Measurements from ENCODE around the gene DOCK4.

The DOCK4 gene

DNA sequence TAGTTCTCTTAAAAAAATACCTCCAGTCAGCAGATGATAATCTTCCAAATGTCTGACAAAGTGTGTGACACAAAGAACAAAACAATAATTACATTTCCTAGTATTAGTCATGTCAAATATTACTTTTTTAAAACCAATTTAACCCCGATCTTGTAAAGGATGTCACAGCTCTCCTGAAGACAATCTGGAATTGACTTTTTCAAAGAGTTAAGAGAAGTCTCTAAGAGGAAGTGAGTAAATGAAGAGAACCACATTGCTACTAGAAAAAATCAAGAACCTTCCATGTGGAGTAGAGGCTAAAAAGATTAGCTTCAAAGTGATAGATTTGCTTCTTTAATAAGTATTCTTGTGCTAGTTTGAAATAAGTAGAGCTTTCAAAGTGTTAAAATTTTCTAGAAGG is 425.7 kb downstream of the DOCK4 start:
- H3K9me3 ChIP-seq (ENCODE audit: control insufficient read depth in 5 of 5, low read length in 5 of 5) = peaks cover 0 to 13% (median 6%) of the 10 kb centered on the region in 5 donors
- no peaks in the 10 kb centered on the region for H3K4me1 ChIP-seq (ENCODE audit: control insufficient read depth in 5 of 5, insufficient read depth in 5 of 5, low read length in 5 of 5)
- H3K27me3 ChIP-seq (ENCODE audit: control insufficient read depth in 5 of 5, insufficient read depth in 4 of 5, low read length in 5 of 5) = no peaks in the 10 kb centered on the region
- H3K36me3 ChIP-seq (ENCODE audit: control insufficient read depth in 5 of 5, insufficient read depth in 5 of 5, low read length in 5 of 5) = peaks cover 13 to 30% (median 15%) of the 10 kb centered on the region in 5 donors
- H3K9ac ChIP-seq (ENCODE audit: low read length in 5 of 5) = no peak overlapping the region
- H3K27ac ChIP-seq (ENCODE audit: low read depth, low read length) = no peak overlapping the region
- H3K4me3 ChIP-seq (ENCODE audit: low read depth in 1 of 5, low read length in 5 of 5) = no peak overlapping the region

- Histone ChIP-seq H3K27ac (ENCODE audit: low read depth, low read length) (no peak overlapping the region), H3K9ac (ENCODE audit: low read length in 5 of 5) (no peak overlapping the region), H3K4me3 (ENCODE audit: low read depth in 1 of 5, low read length in 5 of 5) (no peak overlapping the region), H3K9me3 (ENCODE audit: control insufficient read depth in 5 of 5, low read length in 5 of 5) (peaks cover 0 to 13% (median 6%) of the 10 kb centered on the region in 5 donors), H3K4me1 (ENCODE audit: control insufficient read depth in 5 of 5, insufficient read depth in 5 of 5, low read length in 5 of 5) (no peaks in the 10 kb centered on the region), H3K36me3 (ENCODE audit: control insufficient read depth in 5 of 5, insufficient read depth in 5 of 5, low read length in 5 of 5) (peaks cover 11 to 41% (median 24%) of the 10 kb centered on the region in 5 donors), H3K27me3 (ENCODE audit: control insufficient read depth in 5 of 5, insufficient read depth in 4 of 5, low read length in 5 of 5) (no peaks in the 10 kb centered on the region)
These were observed 431.0 kb downstream of the DOCK4 start for GRCh38 chr7:111775206-111775605.

DNA sequence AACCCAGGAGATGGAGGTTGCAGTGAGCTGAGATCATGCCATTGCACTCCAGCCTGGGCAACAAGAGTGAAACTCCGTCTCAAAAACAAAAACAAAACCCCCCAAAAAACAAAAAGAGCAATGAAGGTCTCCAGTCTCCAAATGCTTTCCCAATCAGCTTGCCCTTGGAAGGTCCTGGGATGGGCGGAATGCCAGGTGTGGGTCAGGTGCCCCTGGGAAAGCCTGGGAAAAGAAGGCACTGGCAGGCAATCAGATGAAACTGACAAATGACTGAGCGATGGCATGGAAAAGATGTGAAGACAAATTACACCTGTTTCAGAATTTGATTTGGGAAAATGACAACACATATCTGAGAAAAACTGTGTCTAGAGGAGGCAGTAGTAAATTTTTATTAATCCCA is 433.5 kb downstream of the DOCK4 start:
- Histone ChIP-seq H3K27me3 (ENCODE audit: control insufficient read depth in 5 of 5, insufficient read depth in 4 of 5, low read length in 5 of 5) (no peaks in the 10 kb centered on the region), H3K4me3 (ENCODE audit: low read depth in 1 of 5, low read length in 5 of 5) (no peak overlapping the region), H3K36me3 (ENCODE audit: control insufficient read depth in 5 of 5, insufficient read depth in 5 of 5, low read length in 5 of 5) (peaks cover 4 to 54% (median 32%) of the 10 kb centered on the region in 5 donors), H3K9ac (ENCODE audit: low read length in 5 of 5) (no peak overlapping the region), H3K27ac (ENCODE audit: low read depth, low read length) (no peak overlapping the region), H3K9me3 (ENCODE audit: control insufficient read depth in 5 of 5, low read length in 5 of 5) (peaks cover 0 to 11% (median 6%) of the 10 kb centered on the region in 5 donors), H3K4me1 (ENCODE audit: control insufficient read depth in 5 of 5, insufficient read depth in 5 of 5, low read length in 5 of 5) (no peaks in the 10 kb centered on the region)

DNA sequence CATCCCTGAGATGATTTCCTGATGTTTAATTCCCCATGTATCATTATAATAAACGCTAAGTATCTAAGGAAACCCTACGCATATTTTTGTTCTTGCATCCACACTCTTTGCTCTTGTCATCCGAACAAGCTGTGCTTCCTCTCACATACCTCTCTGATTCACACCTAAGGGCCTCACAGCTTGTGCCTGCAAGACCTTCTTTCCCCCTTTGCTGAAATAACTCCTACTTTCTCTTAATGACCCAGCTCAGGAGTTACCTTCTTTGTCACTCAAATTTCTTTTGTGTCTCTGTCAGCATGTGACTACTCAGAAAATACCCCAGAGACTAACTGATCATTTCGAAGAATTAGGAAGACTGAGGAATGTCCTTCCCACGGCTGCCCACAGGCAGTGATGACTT is 434.6 kb downstream of the DOCK4 start:
- Histone ChIP-seq H3K9ac (ENCODE audit: low read length in 5 of 5) (no peak overlapping the region), H3K27ac (ENCODE audit: low read depth, low read length) (no peak overlapping the region), H3K27me3 (ENCODE audit: control insufficient read depth in 5 of 5, insufficient read depth in 4 of 5, low read length in 5 of 5) (no peaks in the 10 kb centered on the region), H3K4me3 (ENCODE audit: low read depth in 1 of 5, low read length in 5 of 5) (no peak overlapping the region), H3K9me3 (ENCODE audit: control insufficient read depth in 5 of 5, low read length in 5 of 5) (peaks cover 0 to 2% (median 1%) of the 10 kb centered on the region in 5 donors), H3K4me1 (ENCODE audit: control insufficient read depth in 5 of 5, insufficient read depth in 5 of 5, low read length in 5 of 5) (no peaks in the 10 kb centered on the region), H3K36me3 (ENCODE audit: control insufficient read depth in 5 of 5, insufficient read depth in 5 of 5, low read length in 5 of 5) (peaks cover 0 to 49% (median 30%) of the 10 kb centered on the region in 5 donors)

DNA sequence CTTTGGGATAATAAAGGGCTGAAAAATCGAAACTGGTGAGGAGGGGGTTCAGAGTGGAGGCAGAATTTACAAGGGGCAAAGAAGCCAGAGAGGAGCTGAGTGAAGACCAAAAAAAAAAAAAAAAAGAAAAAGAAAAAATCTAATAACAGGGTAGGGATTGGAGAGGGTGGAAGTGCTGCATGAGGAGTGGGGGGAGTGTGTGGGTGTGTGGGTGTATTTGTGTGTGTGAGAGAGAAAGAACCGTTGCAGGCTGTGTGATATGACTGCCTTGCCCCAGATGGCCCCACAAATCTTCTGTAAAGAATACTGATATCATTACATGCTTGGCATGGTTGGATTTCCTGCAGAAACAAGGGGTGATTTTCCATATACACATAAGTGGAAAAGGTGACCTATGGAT is 436.1 kb downstream of the DOCK4 start:
- Histone ChIP-seq H3K9ac (ENCODE audit: low read length in 5 of 5) (no peak overlapping the region), H3K4me1 (ENCODE audit: control insufficient read depth in 5 of 5, insufficient read depth in 5 of 5, low read length in 5 of 5) (peaks cover 0 to 6% (median 0%) of the 10 kb centered on the region in 5 donors), H3K27me3 (ENCODE audit: control insufficient read depth in 5 of 5, insufficient read depth in 4 of 5, low read length in 5 of 5) (no peaks in the 10 kb centered on the region), H3K36me3 (ENCODE audit: control insufficient read depth in 5 of 5, insufficient read depth in 5 of 5, low read length in 5 of 5) (peaks cover 0 to 48% (median 29%) of the 10 kb centered on the region in 5 donors), H3K9me3 (ENCODE audit: control insufficient read depth in 5 of 5, low read length in 5 of 5) (no peaks in the 10 kb centered on the region), H3K4me3 (ENCODE audit: low read depth in 1 of 5, low read length in 5 of 5) (no peak overlapping the region), H3K27ac (ENCODE audit: low read depth, low read length) (no peak overlapping the region)

DNA sequence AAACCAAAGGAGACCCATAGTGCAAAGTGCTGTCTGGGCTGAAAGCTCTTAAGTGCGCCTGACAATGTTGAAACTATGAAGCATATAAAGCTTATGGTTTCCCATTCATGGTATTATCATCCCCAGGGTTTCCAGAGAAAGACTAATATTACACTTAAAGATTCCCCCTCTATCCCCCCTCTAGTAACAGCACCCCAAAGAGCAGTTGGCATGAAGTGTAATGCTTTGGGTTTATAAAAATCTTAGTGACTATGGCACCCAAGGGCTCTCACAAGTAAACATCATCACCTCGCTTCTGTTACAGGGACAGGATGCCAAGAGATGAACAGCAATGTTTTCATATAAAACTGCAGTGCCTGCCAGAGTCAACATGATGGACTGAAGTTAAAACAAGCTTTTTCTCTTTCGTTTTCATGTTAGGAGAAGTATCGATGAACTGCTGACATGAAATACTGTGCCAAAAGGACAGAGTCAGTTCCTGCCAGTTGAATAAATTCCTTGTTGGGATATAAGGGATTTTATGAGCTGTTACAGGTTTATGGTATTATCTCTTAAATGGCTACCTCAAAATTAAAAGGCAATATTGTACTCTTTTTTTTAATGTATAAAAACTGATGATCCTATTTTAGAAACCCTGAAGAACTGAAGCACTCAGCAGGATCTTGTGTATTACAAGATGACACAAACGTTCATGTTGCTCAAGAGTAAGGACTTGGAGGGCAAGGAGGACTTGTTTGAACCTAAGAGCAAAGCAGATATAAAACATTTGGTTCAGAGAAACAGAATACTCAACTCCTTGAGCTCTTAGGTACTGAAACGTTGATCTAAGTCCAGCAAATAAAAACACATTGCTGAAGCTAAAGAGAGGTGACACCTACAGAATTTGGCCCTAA is 440.2 kb downstream of the DOCK4 start:
- H3K9ac ChIP-seq (ENCODE audit: low read length in 5 of 5) = no peak overlapping the region
- no peaks in the 10 kb centered on the region for H3K27me3 ChIP-seq (ENCODE audit: control insufficient read depth in 5 of 5, insufficient read depth in 4 of 5, low read length in 5 of 5)
- peaks cover 0 to 11% (median 3%) of the 10 kb centered on the region in 5 donors for H3K4me1 ChIP-seq (ENCODE audit: control insufficient read depth in 5 of 5, insufficient read depth in 5 of 5, low read length in 5 of 5)
- peaks cover 0 to 36% (median 18%) of the 10 kb centered on the region in 5 donors for H3K36me3 ChIP-seq (ENCODE audit: control insufficient read depth in 5 of 5, insufficient read depth in 5 of 5, low read length in 5 of 5)
- no peak overlapping the region for H3K27ac ChIP-seq (ENCODE audit: low read depth, low read length)
- no peak overlapping the region for H3K4me3 ChIP-seq (ENCODE audit: low read depth in 1 of 5, low read length in 5 of 5)
- no peaks in the 10 kb centered on the region for H3K9me3 ChIP-seq (ENCODE audit: control insufficient read depth in 5 of 5, low read length in 5 of 5)

- Histone ChIP-seq H3K9me3 (ENCODE audit: control insufficient read depth in 5 of 5, low read length in 5 of 5) (no peaks in the 10 kb centered on the region), H3K36me3 (ENCODE audit: control insufficient read depth in 5 of 5, insufficient read depth in 5 of 5, low read length in 5 of 5) (peaks cover 4 to 46% (median 15%) of the 10 kb centered on the region in 5 donors), H3K9ac (ENCODE audit: low read length in 5 of 5) (no peak overlapping the region)
These were observed 442.9 kb downstream of the DOCK4 start for GRCh38 chr7:111763221-111763801.

DNA sequence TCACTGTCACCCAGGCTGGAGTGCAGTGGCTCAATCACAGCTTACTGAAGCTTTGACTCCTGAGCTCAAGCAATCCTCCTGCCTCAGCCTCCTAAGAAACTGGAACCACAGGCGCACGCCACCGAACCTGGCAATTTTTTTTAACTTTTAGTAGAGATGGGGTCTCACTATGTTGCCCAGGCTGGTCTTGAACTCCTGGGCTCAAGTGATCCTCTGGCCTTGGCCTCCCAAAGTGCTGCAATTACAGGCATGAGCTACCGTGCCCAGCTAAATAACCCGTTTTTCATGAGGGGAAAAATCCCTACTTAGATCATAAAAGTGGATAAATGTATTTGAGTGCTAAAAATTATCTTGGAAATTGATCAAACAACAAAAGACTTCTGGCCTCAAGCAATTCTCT is 443.4 kb downstream of the DOCK4 start:
- H3K4me3 ChIP-seq (ENCODE audit: low read depth in 1 of 5, low read length in 5 of 5) = no peak overlapping the region
- peaks cover 0 to 11% (median 3%) of the 10 kb centered on the region in 5 donors for H3K4me1 ChIP-seq (ENCODE audit: control insufficient read depth in 5 of 5, insufficient read depth in 5 of 5, low read length in 5 of 5)
- no peaks in the 10 kb centered on the region for H3K9me3 ChIP-seq (ENCODE audit: control insufficient read depth in 5 of 5, low read length in 5 of 5)
- H3K27me3 ChIP-seq (ENCODE audit: control insufficient read depth in 5 of 5, insufficient read depth in 4 of 5, low read length in 5 of 5) = no peaks in the 10 kb centered on the region
- H3K27ac ChIP-seq (ENCODE audit: low read depth, low read length) = no peak overlapping the region
- peaks cover 4 to 46% (median 18%) of the 10 kb centered on the region in 5 donors for H3K36me3 ChIP-seq (ENCODE audit: control insufficient read depth in 5 of 5, insufficient read depth in 5 of 5, low read length in 5 of 5)
- H3K9ac ChIP-seq (ENCODE audit: low read length in 5 of 5) = no peak overlapping the region

More at GRCh38 chr7:111763221-111763801, 442.9 kb downstream of the DOCK4 start:
- Histone ChIP-seq H3K4me1 (ENCODE audit: control insufficient read depth in 5 of 5, insufficient read depth in 5 of 5, low read length in 5 of 5) (peaks cover 0 to 11% (median 3%) of the 10 kb centered on the region in 5 donors), H3K27me3 (ENCODE audit: control insufficient read depth in 5 of 5, insufficient read depth in 4 of 5, low read length in 5 of 5) (no peaks in the 10 kb centered on the region), H3K27ac (ENCODE audit: low read depth, low read length) (no peak overlapping the region), H3K4me3 (ENCODE audit: low read depth in 1 of 5, low read length in 5 of 5) (no peak overlapping the region)

- Histone ChIP-seq H3K27me3 (ENCODE audit: control insufficient read depth in 5 of 5, insufficient read depth in 4 of 5, low read length in 5 of 5) (no peaks in the 10 kb centered on the region), H3K27ac (ENCODE audit: low read depth, low read length) (no peak overlapping the region), H3K4me1 (ENCODE audit: control insufficient read depth in 5 of 5, insufficient read depth in 5 of 5, low read length in 5 of 5) (peaks cover 0 to 12% (median 4%) of the 10 kb centered on the region in 5 donors), H3K4me3 (ENCODE audit: low read depth in 1 of 5, low read length in 5 of 5) (no peak overlapping the region), H3K36me3 (ENCODE audit: control insufficient read depth in 5 of 5, insufficient read depth in 5 of 5, low read length in 5 of 5) (peaks cover 4 to 48% (median 23%) of the 10 kb centered on the region in 5 donors), H3K9ac (ENCODE audit: low read length in 5 of 5) (no peak overlapping the region), H3K9me3 (ENCODE audit: control insufficient read depth in 5 of 5, low read length in 5 of 5) (no peaks in the 10 kb centered on the region)
These were observed 444.0 kb downstream of the DOCK4 start for GRCh38 chr7:111762211-111762610.

DNA sequence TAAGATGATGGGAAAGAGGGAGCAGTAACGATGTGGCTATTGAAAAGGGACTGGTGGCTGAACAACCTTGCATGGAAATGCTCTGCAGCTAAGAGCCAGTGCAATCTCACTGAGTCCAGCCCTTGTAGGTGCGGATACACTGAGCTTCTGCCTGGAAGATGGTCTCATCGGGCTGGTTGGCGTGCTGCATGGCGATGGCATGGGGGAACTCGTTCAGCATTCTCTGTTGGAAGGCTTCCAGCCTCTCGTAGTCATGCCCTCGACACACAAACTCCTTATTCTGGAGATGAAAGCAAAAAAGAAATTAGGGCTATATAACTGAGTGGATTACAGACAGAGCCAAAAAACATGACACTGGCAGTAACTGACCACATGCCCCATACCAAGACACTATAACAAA is 446.2 kb downstream of the DOCK4 start:
- Histone ChIP-seq H3K4me3 (ENCODE audit: low read depth in 1 of 5, low read length in 5 of 5) (no peak overlapping the region), H3K4me1 (ENCODE audit: control insufficient read depth in 5 of 5, insufficient read depth in 5 of 5, low read length in 5 of 5) (peaks cover 0 to 15% (median 3%) of the 10 kb centered on the region in 5 donors), H3K36me3 (ENCODE audit: control insufficient read depth in 5 of 5, insufficient read depth in 5 of 5, low read length in 5 of 5) (peaks cover 4 to 42% (median 23%) of the 10 kb centered on the region in 5 donors), H3K27me3 (ENCODE audit: control insufficient read depth in 5 of 5, insufficient read depth in 4 of 5, low read length in 5 of 5) (no peaks in the 10 kb centered on the region), H3K27ac (ENCODE audit: low read depth, low read length) (no peak overlapping the region), H3K9me3 (ENCODE audit: control insufficient read depth in 5 of 5, low read length in 5 of 5) (no peaks in the 10 kb centered on the region), H3K9ac (ENCODE audit: low read length in 5 of 5) (no peak overlapping the region)
